GM12878 (cell line): Measurements from ENCODE around the gene SLC25A20. TPM values are rescaled to one million over a fixed set of nuclear protein-coding genes. Genes with fewer than 3 reads are reported as not detected.

Experiments
- ATAC-seq: fragments of 200-7000 bp; cut with Tn5 transposase; 3 replicates; pipeline ENCODE4 v1.9.1; 2020; ENCODE audit warnings: mild to moderate bottlenecking, moderate library complexity
- BruUV-seq: library from RNA; stranded (reverse); fragments of 400-500 nt; replicated peaks from 2 replicates; lab custom pipeline; 2021; lab: Mats Ljungman, UMichigan
- CTCF ChIA-PET: fragments of 300-600 bp; sonication (Branson Sonifier 250); formaldehyde crosslinking; extraction: SDS; loops from one replicate; lab custom pipeline; 2021; ENCODE audit warnings: inconsistent platforms; lab: Yijun Ruan, JAX
- POLR2A ChIA-PET: fragments of 350-600 bp; formaldehyde crosslinking; extraction: SDS; loops from one replicate; lab custom pipeline; 2021; ENCODE audit warnings: inconsistent platforms; lab: Charles Lee
- RAD21 ChIA-PET: fragments of 300-600 bp; sonication (Branson Sonifier 250); formaldehyde crosslinking; loops from one replicate; lab custom pipeline; 2023; ENCODE audit warnings: antibody characterized with exemption; ENCODE audit not compliant: unreplicated experiment; lab: Charles Lee
- SMC1A ChIA-PET: fragments of 300-600 bp; sonication (Branson Sonifier 250); formaldehyde crosslinking; loops from one replicate; lab custom pipeline; 2023; ENCODE audit not compliant: unreplicated experiment, uncharacterized antibody; lab: Charles Lee
- DNase-seq: peaks from one replicate; pipeline ENCODE4 v3.0.0-alpha.2; 2011; ENCODE audit warnings: low read depth, low spot score
- FAIRE-seq: peaks from 3 replicates; lab custom pipeline; 2011; peaks lifted over from hg19 to GRCh38; lab: Jason Lieb, UNC
- H2AFZ ChIP-seq: 2 replicates; pipeline ENCODE4 v1.6.0; 2011; ENCODE audit warnings: low read depth, low read length, control low read depth; ENCODE audit not compliant: control insufficient read depth
- H3K27ac ChIP-seq: 2 replicates; pipeline ENCODE4 v1.5.1; 2011; ENCODE audit warnings: control low read depth; ENCODE audit not compliant: control insufficient read depth, insufficient read depth
- H3K27me3 ChIP-seq, 2 experiments: replicated peaks in 1 of 2; 2 replicates each; pipeline versions ENCODE4 v1.6.0 to v1.6.1; 2011; ENCODE audit warnings: low read length in 1 of 2; ENCODE audit not compliant: control insufficient read depth in 2 of 2, insufficient read depth in 2 of 2
- H3K36me3 ChIP-seq, 2 experiments: 2 replicates each; pipeline ENCODE4 v1.5.1; 2011; ENCODE audit warnings: low read length in 1 of 2; ENCODE audit not compliant: control insufficient read depth in 2 of 2, insufficient read depth in 2 of 2
- H3K4me1 ChIP-seq: 2 replicates; pipeline ENCODE4 v1.6.1; 2011; ENCODE audit warnings: mild to moderate bottlenecking, low read length, moderate library complexity, mixed read lengths; ENCODE audit not compliant: control insufficient read depth, insufficient read depth
- H3K4me2 ChIP-seq: 2 replicates; pipeline ENCODE4 v1.6.0; 2011; ENCODE audit warnings: control low read depth; ENCODE audit not compliant: control insufficient read depth, insufficient read depth
- H3K4me3 ChIP-seq: fragments of 200-600 bp; sonication (generic); 2 replicates; pipeline ENCODE4 v1.5.1; 2016
- H3K79me2 ChIP-seq: 2 replicates; pipeline ENCODE4 v1.6.0; 2011; ENCODE audit warnings: low read length; ENCODE audit not compliant: control insufficient read depth, insufficient read depth
- H3K9ac ChIP-seq: 2 replicates; pipeline ENCODE4 v1.8.0; 2011; ENCODE audit warnings: low read length, control low read depth, mixed read lengths; ENCODE audit not compliant: control insufficient read depth, insufficient read depth
- H3K9me3 ChIP-seq: replicated peaks from 3 replicates; pipeline ENCODE4 v1.5.1; 2011; ENCODE audit warnings: mild to moderate bottlenecking, low read length; ENCODE audit not compliant: control insufficient read depth, insufficient read depth
- H4K20me1 ChIP-seq: 2 replicates; pipeline ENCODE4 v1.6.0; 2011; ENCODE audit not compliant: control insufficient read depth, insufficient read depth
- ATF7 ChIP-seq: fragments of 450-650 bp; IDR thresholded peaks from 2 replicates; pipeline ENCODE4 v1.6.1; 2016; ENCODE audit warnings: low read depth, mild to moderate bottlenecking
- CEBPB ChIP-seq, 2 experiments: fragments of 150-350 bp in 1 of 2; IDR thresholded peaks; 2 replicates each; pipeline ENCODE4 v1.6.1; 2012 to 2014; ENCODE audit warnings: low read depth in 2 of 2, low read length in 2 of 2, borderline replicate concordance in 1 of 2, inconsistent platforms in 1 of 2
- CHD1 ChIP-seq: IDR thresholded peaks from 2 replicates; pipeline ENCODE4 v1.6.1; 2012; ENCODE audit warnings: low read depth, low read length, improper control_type of control experiment
- EGR1 ChIP-seq, 2 experiments: IDR thresholded peaks; 1 replicate in 1 of 2; 2 replicates in 1 of 2; pipeline ENCODE4 v1.6.1; 2011 to 2012; ENCODE audit warnings: low read depth in 2 of 2, low read length in 2 of 2, borderline replicate concordance in 1 of 2, mild to moderate bottlenecking in 1 of 2, moderate library complexity in 1 of 2
- HDAC6 ChIP-seq: fragments of 200-600 bp; sonication (generic); IDR thresholded peaks from one replicate; pipeline ENCODE4 v1.8.0; 2017; ENCODE audit warnings: antibody characterized with exemption; ENCODE audit not compliant: unreplicated experiment
- IKZF1 ChIP-seq: fragments of 450-650 bp; conservative IDR thresholded peaks from 2 replicates; pipeline ENCODE4 v1.6.1; 2017; ENCODE audit warnings: antibody characterized with exemption, mild to moderate bottlenecking
- MTA3 ChIP-seq: IDR thresholded peaks from 2 replicates; pipeline ENCODE4 v1.6.1; 2012; ENCODE audit warnings: low read length, inconsistent platforms, borderline replicate concordance
- PAX8 ChIP-seq: fragments of 450-650 bp; IDR thresholded peaks from 2 replicates; pipeline ENCODE4 v1.6.1; 2017; ENCODE audit warnings: mild to moderate bottlenecking, moderate library complexity
- TAF1 ChIP-seq: IDR thresholded peaks from 2 replicates; pipeline ENCODE4 v1.6.1; 2011; ENCODE audit warnings: mild to moderate bottlenecking, low read depth, low read length, borderline replicate concordance
- WGBS: methylation state at CpG from one replicate; pipeline ENCODE4 v1.1.6; 2016; ENCODE audit warnings: low lambda C conversion rate; ENCODE audit not compliant: insufficient replicate concordance, insufficient coverage; ENCODE audit errors: missing lambda C conversion rate; 5-methylcytosine and 5-hydroxymethylcytosine counted together
- in situ Hi-C: fragments of 300-500 bp; cut with MboI; formaldehyde crosslinking; loops from 9 replicates; pipeline ENCODE4 v1.14.3; 2018; ENCODE audit warnings: mixed read lengths
- intact Hi-C: fragments of 100-400 bp; cut with micrococcal nuclease; formaldehyde crosslinking; loops from one replicate; pipeline ENCODE4 v1.14.2; 2022; ENCODE audit not compliant: unreplicated experiment
- polyA plus RNA-seq, 11 experiments: library from polyadenylated mRNA; depleted of rRNA in 4 of 11; unstranded in 6 of 11; stranded (reverse) in 5 of 11; fragments of >200 nt; fragmentation: Nextera tagmentation in 4 of 11; fragmentation: Illumina TruSeq in 1 of 11; extraction: Ambion mirVana in 4 of 11; extraction: Trizol in 1 of 11; gene quantifications; 1 replicate in 1 of 11; 2 replicates in 10 of 11; pipeline versions ENCODE4 v1.2.1 to v1.2.3, GENCODE V29; 2011 to 2016; ENCODE audit warnings: inconsistent platforms in 2 of 11, missing spikeins in 2 of 11, low read depth in 1 of 11
- total RNA-seq, 4 experiments: library from RNA; depleted of rRNA in 3 of 4; stranded (reverse); fragments of >200 nt in 3 of 4; fragmentation: Illumina TruSeq in 1 of 4; extraction: Trizol in 1 of 4; gene quantifications; 2 replicates each; pipeline versions ENCODE4 v1.2.1 to v1.2.3, GENCODE V29; 2013 to 2021
- TF ChIP-seq, protein P1 (sequence below): fragments of 450-650 bp; IDR thresholded peaks from 2 replicates; pipeline ENCODE4 v1.6.1; 2017; ENCODE audit warnings: mild to moderate bottlenecking, low read depth, inconsistent platforms; ENCODE audit not compliant: poor library complexity, severe bottlenecking
- TF ChIP-seq, protein P2 (sequence below): fragments of 450-650 bp; IDR thresholded peaks from 2 replicates; pipeline ENCODE4 v1.6.1; 2017; ENCODE audit warnings: antibody characterized with exemption, mild to moderate bottlenecking, moderate library complexity
- TF ChIP-seq, protein P3 (sequence below): IDR thresholded peaks from 2 replicates; pipeline ENCODE4 v1.6.1; 2012; ENCODE audit warnings: mild to moderate bottlenecking, low read depth, low read length
- TF ChIP-seq, protein P4 (sequence below): fragments of 450-650 bp; IDR thresholded peaks from 2 replicates; pipeline ENCODE4 v1.6.1; 2017; ENCODE audit warnings: low read depth, mild to moderate bottlenecking, moderate library complexity

Gene SLC25A20
- total and polyA plus RNA-seq, 10 of the 15 experiments (the other 5 are each of a cell fraction or from before 2014, with no cell fraction given): 12.9 to 38.6 (median 22.1) TPM

DNA sequence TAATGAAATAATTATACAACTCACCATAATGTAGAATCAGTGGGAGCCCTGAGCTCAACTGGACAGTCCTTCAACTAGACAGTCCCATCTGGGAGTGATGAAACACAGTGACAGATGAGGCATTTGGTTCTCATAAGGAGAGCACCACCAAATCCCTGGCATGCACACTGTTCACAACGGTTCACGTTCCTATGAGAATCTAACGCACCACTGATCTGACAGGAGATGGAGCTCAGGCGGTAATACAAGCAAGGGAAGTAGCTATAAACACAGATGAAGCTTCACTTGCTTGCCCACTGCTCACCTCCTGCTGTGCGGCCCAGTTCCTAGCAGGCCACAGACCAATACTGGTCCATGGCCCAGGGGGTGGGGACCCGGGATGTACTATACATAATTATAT, 68.0 kb downstream of the SLC25A20 start:
- DNase-seq (no peak), FAIRE-seq (no peak), ATAC-seq (no peak)
- no peaks in the 10 kb centered on the region for H3K27me3 ChIP-seq
- in situ Hi-C loops (no loop called here), intact Hi-C loops (no loop called here)
- TF ChIP-seq, protein P1, sequence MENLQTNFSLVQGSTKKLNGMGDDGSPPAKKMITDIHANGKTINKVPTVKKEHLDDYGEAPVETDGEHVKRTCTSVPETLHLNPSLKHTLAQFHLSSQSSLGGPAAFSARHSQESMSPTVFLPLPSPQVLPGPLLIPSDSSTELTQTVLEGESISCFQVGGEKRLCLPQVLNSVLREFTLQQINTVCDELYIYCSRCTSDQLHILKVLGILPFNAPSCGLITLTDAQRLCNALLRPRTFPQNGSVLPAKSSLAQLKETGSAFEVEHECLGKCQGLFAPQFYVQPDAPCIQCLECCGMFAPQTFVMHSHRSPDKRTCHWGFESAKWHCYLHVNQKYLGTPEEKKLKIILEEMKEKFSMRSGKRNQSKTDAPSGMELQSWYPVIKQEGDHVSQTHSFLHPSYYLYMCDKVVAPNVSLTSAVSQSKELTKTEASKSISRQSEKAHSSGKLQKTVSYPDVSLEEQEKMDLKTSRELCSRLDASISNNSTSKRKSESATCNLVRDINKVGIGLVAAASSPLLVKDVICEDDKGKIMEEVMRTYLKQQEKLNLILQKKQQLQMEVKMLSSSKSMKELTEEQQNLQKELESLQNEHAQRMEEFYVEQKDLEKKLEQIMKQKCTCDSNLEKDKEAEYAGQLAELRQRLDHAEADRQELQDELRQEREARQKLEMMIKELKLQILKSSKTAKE: no peak
- TF ChIP-seq HDAC6 (no peak), CHD1 (no peak), TAF1 (no peak), CEBPB (IDR thresholded peaks at IDR 0.05; ENCODE audit: borderline replicate concordance in 1 of 2, low read depth in 2 of 2, low read length in 2 of 2) (no peak), IKZF1 (no peak), PAX8 (no peak), EGR1 (IDR thresholded peaks at IDR 0.05; ENCODE audit: borderline replicate concordance in 1 of 2, low read depth in 2 of 2, low read length in 2 of 2) (no peak), ATF7 (no peak), MTA3 (no peak)
- TF ChIP-seq, protein P2, sequence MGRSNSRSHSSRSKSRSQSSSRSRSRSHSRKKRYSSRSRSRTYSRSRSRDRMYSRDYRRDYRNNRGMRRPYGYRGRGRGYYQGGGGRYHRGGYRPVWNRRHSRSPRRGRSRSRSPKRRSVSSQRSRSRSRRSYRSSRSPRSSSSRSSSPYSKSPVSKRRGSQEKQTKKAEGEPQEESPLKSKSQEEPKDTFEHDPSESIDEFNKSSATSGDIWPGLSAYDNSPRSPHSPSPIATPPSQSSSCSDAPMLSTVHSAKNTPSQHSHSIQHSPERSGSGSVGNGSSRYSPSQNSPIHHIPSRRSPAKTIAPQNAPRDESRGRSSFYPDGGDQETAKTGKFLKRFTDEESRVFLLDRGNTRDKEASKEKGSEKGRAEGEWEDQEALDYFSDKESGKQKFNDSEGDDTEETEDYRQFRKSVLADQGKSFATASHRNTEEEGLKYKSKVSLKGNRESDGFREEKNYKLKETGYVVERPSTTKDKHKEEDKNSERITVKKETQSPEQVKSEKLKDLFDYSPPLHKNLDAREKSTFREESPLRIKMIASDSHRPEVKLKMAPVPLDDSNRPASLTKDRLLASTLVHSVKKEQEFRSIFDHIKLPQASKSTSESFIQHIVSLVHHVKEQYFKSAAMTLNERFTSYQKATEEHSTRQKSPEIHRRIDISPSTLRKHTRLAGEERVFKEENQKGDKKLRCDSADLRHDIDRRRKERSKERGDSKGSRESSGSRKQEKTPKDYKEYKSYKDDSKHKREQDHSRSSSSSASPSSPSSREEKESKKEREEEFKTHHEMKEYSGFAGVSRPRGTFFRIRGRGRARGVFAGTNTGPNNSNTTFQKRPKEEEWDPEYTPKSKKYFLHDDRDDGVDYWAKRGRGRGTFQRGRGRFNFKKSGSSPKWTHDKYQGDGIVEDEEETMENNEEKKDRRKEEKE: no peak
- TF ChIP-seq, protein P3, sequence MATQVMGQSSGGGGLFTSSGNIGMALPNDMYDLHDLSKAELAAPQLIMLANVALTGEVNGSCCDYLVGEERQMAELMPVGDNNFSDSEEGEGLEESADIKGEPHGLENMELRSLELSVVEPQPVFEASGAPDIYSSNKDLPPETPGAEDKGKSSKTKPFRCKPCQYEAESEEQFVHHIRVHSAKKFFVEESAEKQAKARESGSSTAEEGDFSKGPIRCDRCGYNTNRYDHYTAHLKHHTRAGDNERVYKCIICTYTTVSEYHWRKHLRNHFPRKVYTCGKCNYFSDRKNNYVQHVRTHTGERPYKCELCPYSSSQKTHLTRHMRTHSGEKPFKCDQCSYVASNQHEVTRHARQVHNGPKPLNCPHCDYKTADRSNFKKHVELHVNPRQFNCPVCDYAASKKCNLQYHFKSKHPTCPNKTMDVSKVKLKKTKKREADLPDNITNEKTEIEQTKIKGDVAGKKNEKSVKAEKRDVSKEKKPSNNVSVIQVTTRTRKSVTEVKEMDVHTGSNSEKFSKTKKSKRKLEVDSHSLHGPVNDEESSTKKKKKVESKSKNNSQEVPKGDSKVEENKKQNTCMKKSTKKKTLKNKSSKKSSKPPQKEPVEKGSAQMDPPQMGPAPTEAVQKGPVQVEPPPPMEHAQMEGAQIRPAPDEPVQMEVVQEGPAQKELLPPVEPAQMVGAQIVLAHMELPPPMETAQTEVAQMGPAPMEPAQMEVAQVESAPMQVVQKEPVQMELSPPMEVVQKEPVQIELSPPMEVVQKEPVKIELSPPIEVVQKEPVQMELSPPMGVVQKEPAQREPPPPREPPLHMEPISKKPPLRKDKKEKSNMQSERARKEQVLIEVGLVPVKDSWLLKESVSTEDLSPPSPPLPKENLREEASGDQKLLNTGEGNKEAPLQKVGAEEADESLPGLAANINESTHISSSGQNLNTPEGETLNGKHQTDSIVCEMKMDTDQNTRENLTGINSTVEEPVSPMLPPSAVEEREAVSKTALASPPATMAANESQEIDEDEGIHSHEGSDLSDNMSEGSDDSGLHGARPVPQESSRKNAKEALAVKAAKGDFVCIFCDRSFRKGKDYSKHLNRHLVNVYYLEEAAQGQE: no peak
- TF ChIP-seq, protein P4, sequence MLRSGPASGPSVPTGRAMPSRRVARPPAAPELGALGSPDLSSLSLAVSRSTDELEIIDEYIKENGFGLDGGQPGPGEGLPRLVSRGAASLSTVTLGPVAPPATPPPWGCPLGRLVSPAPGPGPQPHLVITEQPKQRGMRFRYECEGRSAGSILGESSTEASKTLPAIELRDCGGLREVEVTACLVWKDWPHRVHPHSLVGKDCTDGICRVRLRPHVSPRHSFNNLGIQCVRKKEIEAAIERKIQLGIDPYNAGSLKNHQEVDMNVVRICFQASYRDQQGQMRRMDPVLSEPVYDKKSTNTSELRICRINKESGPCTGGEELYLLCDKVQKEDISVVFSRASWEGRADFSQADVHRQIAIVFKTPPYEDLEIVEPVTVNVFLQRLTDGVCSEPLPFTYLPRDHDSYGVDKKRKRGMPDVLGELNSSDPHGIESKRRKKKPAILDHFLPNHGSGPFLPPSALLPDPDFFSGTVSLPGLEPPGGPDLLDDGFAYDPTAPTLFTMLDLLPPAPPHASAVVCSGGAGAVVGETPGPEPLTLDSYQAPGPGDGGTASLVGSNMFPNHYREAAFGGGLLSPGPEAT: no peak
- no peak overlapping the region for H3K9ac ChIP-seq
- H3K27ac ChIP-seq: no peak overlapping the region
- H3K4me1 ChIP-seq: no peaks in the 10 kb centered on the region
- no TSS peak for BruUV-seq
- H4K20me1 ChIP-seq: no peaks in the 10 kb centered on the region
- H3K36me3 ChIP-seq: no peaks in the 10 kb centered on the region
- H3K9me3 ChIP-seq: no peaks in the 10 kb centered on the region; the same call in 2 of the 3 replicates
- no peak overlapping the region for H3K4me3 ChIP-seq
- SMC1A ChIA-PET: interaction anchor here (1.0 kb wide), 1 partner anchor 67 kb away, joined by 3 read pairs; no protein-coding TSS in a partner anchor
- CTCF ChIA-PET: no interaction called here
- POLR2A ChIA-PET: interaction anchor here (0.7 kb wide), 1 partner anchor 229 kb away, joined by 4 read pairs; no protein-coding TSS in a partner anchor
- no peak overlapping the region for H3K4me2 ChIP-seq
- WGBS: 97% methylated on average over 6 of the region's 6 CpGs
- RAD21 ChIA-PET: no interaction called here
- H2AFZ ChIP-seq: no peak overlapping the region
- H3K79me2 ChIP-seq: no peaks in the 10 kb centered on the region
